Raji (cell line): ENCODE data around the gene CLEC14A.

Experiments used
- POLR2A ChIP-seq: IDR thresholded peaks from 2 replicates; pipeline ENCODE4 v1.6.1; 2011; ENCODE audit warnings: low read depth, low read length, control low read depth; ENCODE audit not compliant: insufficient read depth

Gene CLEC14A

GRCh38 chr14:38212111-38212510, 43.8 kb downstream of the CLEC14A start:
- TF ChIP-seq POLR2A: no peak

GRCh38 chr14:38211255-38211735, 44.6 kb downstream of the CLEC14A start:
- TF ChIP-seq POLR2A: no peak

GRCh38 chr14:38210587-38211216, 45.2 kb downstream of the CLEC14A start:
- no peak for TF ChIP-seq POLR2A

- TF ChIP-seq POLR2A: no peak
Measured at GRCh38 chr14:38209572-38210557, 46.0 kb downstream of the CLEC14A start.

GRCh38 chr14:38208618-38209562, 47.0 kb downstream of the CLEC14A start:
- TF ChIP-seq POLR2A: no peak

GRCh38 chr14:38207736-38208617, 47.9 kb downstream of the CLEC14A start, which contains the start of gene SSTR1:
SSTR1 (plus strand) TSS chr14:38207904; CDS start chr14:38209390, 1,486 bp downstream.
- TF ChIP-seq POLR2A: no peak

- no peak for TF ChIP-seq POLR2A
Measured at GRCh38 chr14:38207377-38207735, 48.5 kb downstream of the CLEC14A start.

GRCh38 chr14:38206689-38207376, 49.1 kb downstream of the CLEC14A start:
- no peak for TF ChIP-seq POLR2A

GRCh38 chr14:38205949-38206665, 49.8 kb downstream of the CLEC14A start:
- no peak for TF ChIP-seq POLR2A

- no peak for TF ChIP-seq POLR2A
Measured at GRCh38 chr14:38205119-38205813, 50.6 kb downstream of the CLEC14A start.

GRCh38 chr14:38204719-38205115, 51.2 kb downstream of the CLEC14A start:
- TF ChIP-seq POLR2A: no peak
